ENCODE measurements around the gene KLRC3.

DNA sequence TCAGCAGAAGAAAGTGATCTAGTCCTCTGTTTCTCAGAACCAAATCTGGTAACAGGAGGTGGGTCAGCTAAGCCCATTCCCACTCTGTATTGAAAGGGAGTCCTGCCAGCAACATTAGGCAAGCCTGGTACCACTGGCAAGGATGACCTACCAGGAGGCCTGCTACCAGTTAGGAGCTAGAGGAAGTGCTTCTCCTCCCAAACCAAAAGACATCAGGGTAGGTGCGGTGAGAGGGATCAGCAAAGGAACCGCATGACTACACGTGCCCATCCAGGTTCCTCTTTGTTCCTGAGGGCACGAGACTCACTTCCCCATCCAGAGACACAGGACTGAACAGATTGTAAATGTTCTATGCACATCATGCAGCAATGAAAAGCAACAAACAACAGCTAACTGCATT, 13.7 kb downstream of the KLRC3 start:
- no peak for TF ChIP-seq ARNTL (CRISPR knock-in tag; IDR thresholded peaks at IDR 0.05; ENCODE audit: borderline replicate concordance, low read depth)
- TF ChIP-seq ZNF565 (CRISPR knock-in tag; conservative IDR thresholded peaks at IDR 0.05; ENCODE audit: low read depth): no peak
- TF ChIP-seq RARB (CRISPR knock-in tag; IDR thresholded peaks at IDR 0.05): no peak
- no peak for TF ChIP-seq CREB5 (CRISPR knock-in tag; IDR thresholded peaks at IDR 0.05; ENCODE audit: low read depth)
- no peak for TF ChIP-seq ESRRG (CRISPR knock-in tag; IDR thresholded peaks at IDR 0.05)

All from SK-N-SH treated with all-trans-retinoic acid at 6 μM for 48 hours (cell line).